ENCODE results near the gene SCN5A. TPM values are rescaled to one million over a fixed set of nuclear protein-coding genes. Genes with fewer than 3 reads are reported as not detected.

Gene SCN5A
- total RNA-seq, 1 experiment from 2014 or later: 4.7 TPM

DNA sequence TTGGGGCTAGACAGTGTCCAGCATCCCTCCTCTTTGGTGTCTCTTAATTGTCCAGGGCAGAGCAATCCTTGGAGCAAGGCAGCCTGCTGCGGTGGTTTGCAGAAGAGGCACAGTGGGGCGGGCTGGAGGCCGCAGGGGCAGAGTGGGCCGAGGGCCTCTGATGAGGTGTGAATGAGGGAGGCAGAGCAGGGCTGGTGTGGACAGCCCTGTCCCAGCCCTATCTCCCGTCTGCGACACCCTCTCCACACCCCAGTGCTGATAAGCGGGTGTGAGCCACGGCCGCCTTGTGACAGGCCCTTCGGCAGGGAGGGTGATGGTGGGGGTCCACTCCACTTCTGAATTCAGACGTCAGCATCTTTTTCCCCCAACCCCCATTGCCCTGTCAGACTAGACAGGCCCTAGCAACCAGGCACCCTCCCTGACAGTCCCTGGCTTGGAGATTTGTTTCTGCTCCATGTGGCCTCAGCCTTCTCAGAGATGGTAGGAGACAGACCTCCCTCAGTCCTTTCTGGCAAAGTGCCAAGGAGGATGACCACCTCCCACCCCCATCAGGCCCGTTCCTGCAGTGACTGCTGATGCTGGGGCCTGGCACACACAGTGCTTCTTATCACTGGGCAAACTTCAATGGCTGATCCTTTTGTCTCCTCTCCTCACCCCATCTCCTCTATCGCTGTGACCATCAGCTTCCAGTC is 116.1 kb downstream of the SCN5A start:
- H3K4me2 ChIP-seq: no peak overlapping the region
- no peaks in the 10 kb centered on the region for H3K9me2 ChIP-seq (ENCODE audit: insufficient read depth)
- no peak overlapping the region for H3K4me3 ChIP-seq
- TF ChIP-seq EZH2 (IDR thresholded peaks at IDR 0.05; ENCODE audit: low read depth): no peak
- TF ChIP-seq, protein P1, sequence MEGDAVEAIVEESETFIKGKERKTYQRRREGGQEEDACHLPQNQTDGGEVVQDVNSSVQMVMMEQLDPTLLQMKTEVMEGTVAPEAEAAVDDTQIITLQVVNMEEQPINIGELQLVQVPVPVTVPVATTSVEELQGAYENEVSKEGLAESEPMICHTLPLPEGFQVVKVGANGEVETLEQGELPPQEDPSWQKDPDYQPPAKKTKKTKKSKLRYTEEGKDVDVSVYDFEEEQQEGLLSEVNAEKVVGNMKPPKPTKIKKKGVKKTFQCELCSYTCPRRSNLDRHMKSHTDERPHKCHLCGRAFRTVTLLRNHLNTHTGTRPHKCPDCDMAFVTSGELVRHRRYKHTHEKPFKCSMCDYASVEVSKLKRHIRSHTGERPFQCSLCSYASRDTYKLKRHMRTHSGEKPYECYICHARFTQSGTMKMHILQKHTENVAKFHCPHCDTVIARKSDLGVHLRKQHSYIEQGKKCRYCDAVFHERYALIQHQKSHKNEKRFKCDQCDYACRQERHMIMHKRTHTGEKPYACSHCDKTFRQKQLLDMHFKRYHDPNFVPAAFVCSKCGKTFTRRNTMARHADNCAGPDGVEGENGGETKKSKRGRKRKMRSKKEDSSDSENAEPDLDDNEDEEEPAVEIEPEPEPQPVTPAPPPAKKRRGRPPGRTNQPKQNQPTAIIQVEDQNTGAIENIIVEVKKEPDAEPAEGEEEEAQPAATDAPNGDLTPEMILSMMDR (conservative IDR thresholded peaks at IDR 0.05): no peak
- no peak for DNase-seq
- POLR2A ChIA-PET (ENCODE audit: unreplicated experiment): no interaction called here
- no peaks in the 10 kb centered on the region for H3K27me3 ChIP-seq (ENCODE audit: insufficient read depth, low read depth)
- intact Hi-C loops (cut with micrococcal nuclease; ENCODE audit: unreplicated experiment): no loop called here
- CTCF ChIA-PET: no interaction called here
- H3K79me2 ChIP-seq (ENCODE audit: low read depth): no peaks in the 10 kb centered on the region
- no TSS peak for BruUV-seq (replicated peaks)
- H3K9me3 ChIP-seq (ENCODE audit: insufficient read depth, low read depth): no peaks in the 10 kb centered on the region
- H3F3A ChIP-seq (ENCODE audit: insufficient read depth, low read depth): no peaks in the 10 kb centered on the region
- no peak overlapping the region for H3K27ac ChIP-seq
- H3K36me3 ChIP-seq (ENCODE audit: low read depth): no peaks in the 10 kb centered on the region
- no peaks in the 10 kb centered on the region for H3K4me1 ChIP-seq (replicated peaks; ENCODE audit: insufficient read depth)
- no peaks in the 10 kb centered on the region for H4K20me1 ChIP-seq (ENCODE audit: insufficient read depth)
- no peak overlapping the region for H2AFZ ChIP-seq

DNA sequence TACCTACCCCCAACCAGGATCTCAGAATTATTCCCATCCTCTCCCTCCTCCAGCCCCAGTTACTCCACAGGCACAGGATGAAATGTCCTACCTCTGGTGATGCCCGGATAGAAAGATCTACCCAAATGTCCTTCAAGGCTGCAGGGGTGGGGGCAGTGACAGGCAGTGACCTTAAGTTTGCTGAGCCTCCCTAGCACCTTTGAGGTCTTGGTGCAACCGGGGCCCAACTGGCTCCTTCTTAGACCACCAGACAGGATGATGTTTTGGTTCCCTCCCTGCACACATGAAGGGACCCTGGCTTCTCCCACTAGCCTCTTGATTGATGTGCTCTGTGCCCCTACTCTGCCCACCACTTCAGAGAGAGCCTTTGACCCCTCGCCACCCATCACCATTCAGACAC is 117.0 kb downstream of the SCN5A start:
- no peak overlapping the region for H3K27ac ChIP-seq
- ChIA-PET POLR2A (ENCODE audit: unreplicated experiment) (no interaction called here), CTCF (no interaction called here)
- no peak for DNase-seq
- H3K9me2 ChIP-seq (ENCODE audit: insufficient read depth): no peaks in the 10 kb centered on the region
- intact Hi-C loops (cut with micrococcal nuclease; ENCODE audit: unreplicated experiment): no loop called here
- H2AFZ ChIP-seq: no peak overlapping the region
- BruUV-seq (replicated peaks): no TSS peak
- H3K79me2 ChIP-seq (ENCODE audit: low read depth): no peaks in the 10 kb centered on the region
- no peaks in the 10 kb centered on the region for H3K4me1 ChIP-seq (replicated peaks; ENCODE audit: insufficient read depth)
- no peaks in the 10 kb centered on the region for H3K36me3 ChIP-seq (ENCODE audit: low read depth)
- TF ChIP-seq, protein P1 (conservative IDR thresholded peaks at IDR 0.05): no peak
- no peak for TF ChIP-seq EZH2 (IDR thresholded peaks at IDR 0.05; ENCODE audit: low read depth)
- no peaks in the 10 kb centered on the region for H3F3A ChIP-seq (ENCODE audit: insufficient read depth, low read depth)
- H3K4me3 ChIP-seq: no peak overlapping the region
- no peaks in the 10 kb centered on the region for H3K9me3 ChIP-seq (ENCODE audit: insufficient read depth, low read depth)
- H3K27me3 ChIP-seq (ENCODE audit: insufficient read depth, low read depth): no peaks in the 10 kb centered on the region
- no peak overlapping the region for H3K4me2 ChIP-seq
- no peaks in the 10 kb centered on the region for H4K20me1 ChIP-seq (ENCODE audit: insufficient read depth)

DNA sequence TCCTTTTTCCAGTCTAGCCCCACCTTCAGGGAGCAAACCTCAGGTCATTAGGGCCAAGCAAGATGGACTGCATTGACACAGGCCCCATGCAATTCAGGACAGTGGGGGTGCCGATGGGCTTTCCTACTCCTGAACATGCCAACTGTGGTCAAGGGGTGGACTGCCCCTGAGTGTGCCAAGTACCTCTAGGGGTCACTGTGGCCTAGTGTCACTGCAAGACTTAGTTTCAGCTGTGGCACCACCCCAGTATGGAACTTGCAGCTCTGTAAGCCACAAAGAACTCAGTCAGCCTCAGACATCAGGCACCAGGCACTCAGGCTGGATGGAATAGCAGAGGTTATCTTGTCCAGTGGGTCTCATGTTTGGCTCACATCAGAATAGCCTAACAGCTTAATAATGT is 121.0 kb downstream of the SCN5A start:
- TF ChIP-seq, protein P1 (conservative IDR thresholded peaks at IDR 0.05): no peak
- no peak for TF ChIP-seq EZH2 (IDR thresholded peaks at IDR 0.05; ENCODE audit: low read depth)
- no peaks in the 10 kb centered on the region for H3K9me2 ChIP-seq (ENCODE audit: insufficient read depth)
- no peaks in the 10 kb centered on the region for H3F3A ChIP-seq (ENCODE audit: insufficient read depth, low read depth)
- no peaks in the 10 kb centered on the region for H3K79me2 ChIP-seq (ENCODE audit: low read depth)
- intact Hi-C loops (cut with micrococcal nuclease; ENCODE audit: unreplicated experiment): no loop called here
- H3K27ac ChIP-seq: no peak overlapping the region
- no peak overlapping the region for H3K4me3 ChIP-seq
- H3K36me3 ChIP-seq (ENCODE audit: low read depth): no peaks in the 10 kb centered on the region
- CTCF ChIA-PET: interaction anchor here (1.2 kb wide), 1 partner anchor 471 kb away, joined by 4 read pairs; no protein-coding TSS in a partner anchor
- BruUV-seq (replicated peaks): no TSS peak
- H3K4me1 ChIP-seq (replicated peaks; ENCODE audit: insufficient read depth): no peaks in the 10 kb centered on the region
- no peaks in the 10 kb centered on the region for H3K9me3 ChIP-seq (ENCODE audit: insufficient read depth, low read depth)
- no peak overlapping the region for H3K4me2 ChIP-seq
- POLR2A ChIA-PET (ENCODE audit: unreplicated experiment): no interaction called here
- H4K20me1 ChIP-seq (ENCODE audit: insufficient read depth): no peaks in the 10 kb centered on the region
- H3K27me3 ChIP-seq (ENCODE audit: insufficient read depth, low read depth): no peaks in the 10 kb centered on the region
- H2AFZ ChIP-seq: no peak overlapping the region
- no peak for DNase-seq

Data from PC-9 (cell line).